PC-9 (cell line): ENCODE measurements around the gene IMP3. TPM values are rescaled to one million over a fixed set of nuclear protein-coding genes. Genes with fewer than 3 reads are reported as not detected.
"Not testable (repeated sequence)": the region's sequence is repeated elsewhere in the genome, so short reads cannot be mapped to it uniquely, and the experiment has no call there.

Experiments used
- BruUV-seq: library from RNA; stranded (reverse); fragments of 400-500 nt; replicated peaks from 2 replicates; lab custom pipeline; 2021; lab: Mats Ljungman, UMichigan
- CTCF ChIA-PET: fragments of 300-600 bp; sonication (Branson Sonifier 250); formaldehyde crosslinking; loops from one replicate; lab custom pipeline; 2022; ENCODE audit warnings: antibody characterized with exemption; lab: Charles Lee
- POLR2A ChIA-PET: fragments of 300-600 bp; sonication (Branson Sonifier 250); formaldehyde crosslinking; loops from one replicate; lab custom pipeline; 2022; ENCODE audit warnings: antibody characterized with exemption; ENCODE audit not compliant: unreplicated experiment; lab: Charles Lee
- DNase-seq, 2 experiments: peaks; one replicate each; pipeline versions ENCODE4 v3.0.0 to v3.0.0-alpha.2; 2015 to 2022; ENCODE audit warnings: mixed read lengths in 1 of 2
- H2AFZ ChIP-seq: fragments of 200-600 bp; sonication (generic); 2 replicates; pipeline ENCODE4 v1.8.1; 2017; ENCODE audit warnings: antibody characterized with exemption
- H3F3A ChIP-seq: fragments of 200-600 bp; sonication (generic); 2 replicates; pipeline ENCODE4 v1.8.1; 2017; ENCODE audit warnings: antibody characterized with exemption, mild to moderate bottlenecking, low read depth; ENCODE audit not compliant: insufficient read depth
- H3K27ac ChIP-seq: fragments of 200-600 bp; sonication (generic); 2 replicates; pipeline ENCODE4 v1.6.1; 2016; ENCODE audit warnings: mixed run types
- H3K27me3 ChIP-seq: fragments of 200-600 bp; sonication (generic); 2 replicates; pipeline ENCODE4 v1.6.1; 2016; ENCODE audit warnings: low read depth, mixed run types; ENCODE audit not compliant: insufficient read depth
- H3K36me3 ChIP-seq: fragments of 200-600 bp; sonication (generic); 2 replicates; pipeline ENCODE4 v1.6.1; 2016; ENCODE audit warnings: low read depth, mixed run types
- H3K4me1 ChIP-seq: fragments of 200-600 bp; sonication (generic); replicated peaks from 2 replicates; pipeline ENCODE4 v1.6.1; 2016; ENCODE audit warnings: mixed run types; ENCODE audit not compliant: insufficient read depth
- H3K4me2 ChIP-seq: fragments of 200-600 bp; sonication (generic); 2 replicates; pipeline ENCODE4 v1.6.1; 2017; ENCODE audit warnings: mixed run types
- H3K4me3 ChIP-seq: fragments of 200-600 bp; sonication (generic); 2 replicates; pipeline ENCODE4 v1.6.1; 2016; ENCODE audit warnings: mixed run types
- H3K79me2 ChIP-seq: fragments of 200-600 bp; sonication (generic); 2 replicates; pipeline ENCODE4 v1.6.1; 2017; ENCODE audit warnings: low read depth, mixed run types
- H3K9me2 ChIP-seq: fragments of 200-600 bp; sonication (generic); 2 replicates; pipeline ENCODE4 v1.8.1; 2017; ENCODE audit warnings: mild to moderate bottlenecking; ENCODE audit not compliant: insufficient read depth
- H3K9me3 ChIP-seq: fragments of 200-600 bp; sonication (generic); 2 replicates; pipeline ENCODE4 v1.8.1; 2016; ENCODE audit warnings: low read depth; ENCODE audit not compliant: insufficient read depth
- H4K20me1 ChIP-seq: fragments of 200-600 bp; sonication (generic); 2 replicates; pipeline ENCODE4 v1.8.1; 2017; ENCODE audit not compliant: insufficient read depth
- CTCF ChIP-seq: fragments of 200-600 bp; sonication (generic); conservative IDR thresholded peaks from 2 replicates; pipeline ENCODE4 v1.6.1; 2017; ENCODE audit warnings: mixed run types, antibody characterized with exemption, mild to moderate bottlenecking, moderate library complexity
- EZH2 ChIP-seq: fragments of 200-600 bp; sonication (generic); IDR thresholded peaks from 2 replicates; pipeline ENCODE4 v1.8.0; 2017; ENCODE audit warnings: antibody characterized with exemption, low read depth
- intact Hi-C: fragments of 100-400 bp; cut with micrococcal nuclease; formaldehyde crosslinking; loops from one replicate; pipeline ENCODE4 v1.10.0; 2022; ENCODE audit not compliant: unreplicated experiment
- total RNA-seq: library from RNA; stranded (reverse); gene quantifications from 2 replicates; pipeline ENCODE4 v1.2.3, GENCODE V29; 2021

Gene IMP3
- total RNA-seq, 1 experiment from 2014 or later: 53.0 TPM

DNA sequence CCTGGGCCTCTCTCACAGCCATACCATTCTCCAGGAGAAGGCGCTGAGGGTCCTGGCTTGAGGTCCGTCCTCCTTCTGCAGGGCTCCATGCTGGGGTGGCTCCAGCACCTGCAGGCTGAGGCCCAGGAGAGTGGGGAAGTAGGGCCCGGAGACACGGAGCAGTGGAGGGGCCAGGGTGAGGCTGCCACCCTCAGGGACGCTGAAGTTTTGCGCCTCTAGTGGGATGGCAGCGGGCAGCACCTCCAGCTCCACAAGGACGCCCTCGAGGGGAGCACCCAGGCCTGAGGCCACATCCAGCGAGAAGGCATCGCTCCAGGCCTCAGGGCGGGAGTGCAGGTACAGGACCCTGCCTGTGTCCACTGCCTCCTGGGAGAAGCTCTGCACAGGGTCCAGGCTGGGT lies 45.2 kb upstream of the IMP3 start:
- TF ChIP-seq EZH2: no peak
- no peak for TF ChIP-seq CTCF
- Histone ChIP-seq H3K9me2 (no peaks in the 10 kb centered on the region), H3K4me2 (no peak overlapping the region), H3K79me2 (no peaks in the 10 kb centered on the region), H3K27me3 (no peaks in the 10 kb centered on the region), H4K20me1 (no peaks in the 10 kb centered on the region), H3K9me3 (no peaks in the 10 kb centered on the region), H3K27ac (no peak overlapping the region), H2AFZ (no peak overlapping the region), H3K36me3 (no peaks in the 10 kb centered on the region), H3F3A (peaks cover 5% of the 10 kb centered on the region), H3K4me1 (no peaks in the 10 kb centered on the region), H3K4me3 (no peak overlapping the region)
- CTCF ChIA-PET: interaction anchor here (1.7 kb wide), 1 partner anchor 117 kb away, joined by 14 read pairs; no protein-coding TSS in a partner anchor
- DNase-seq: no peak
- BruUV-seq: no TSS peak
- POLR2A ChIA-PET: no interaction called here
- intact Hi-C loops: no loop called here

- H3K79me2 ChIP-seq: no peaks in the 10 kb centered on the region
- CTCF ChIA-PET: interaction anchor here (0.6 to 1.1 kb wide), 3 partner anchors 39 to 260 kb away, joined by 3 to 7 read pairs (median 6); a partner anchor contains a TSS
- H3F3A ChIP-seq: peaks cover 5% of the 10 kb centered on the region
- POLR2A ChIA-PET: interaction anchor here (0.9 kb wide), 1 partner anchor 50 kb away, joined by 3 read pairs; no protein-coding TSS in a partner anchor
- no peak for TF ChIP-seq EZH2
- TF ChIP-seq CTCF: no peak
- no peak overlapping the region for H3K4me3 ChIP-seq
- no peak overlapping the region for H2AFZ ChIP-seq
- no peaks in the 10 kb centered on the region for H3K9me3 ChIP-seq
- intact Hi-C loops: loop anchor here (1.0 to 5.0 kb wide), 2 partner anchors 118 to 177 kb away; no protein-coding TSS in a partner anchor
- no peaks in the 10 kb centered on the region for H3K4me1 ChIP-seq
- no peak overlapping the region for H3K27ac ChIP-seq
- H4K20me1 ChIP-seq: no peaks in the 10 kb centered on the region
- H3K27me3 ChIP-seq: no peaks in the 10 kb centered on the region
- H3K36me3 ChIP-seq: no peaks in the 10 kb centered on the region
- H3K9me2 ChIP-seq: no peaks in the 10 kb centered on the region
- no peak overlapping the region for H3K4me2 ChIP-seq
- no peak for DNase-seq
- BruUV-seq: no TSS peak
These were observed 44.6 kb upstream of the IMP3 start for GRCh38 chr15:75684648-75685047.

GRCh38 chr15:75683646-75684312 lies 43.8 kb upstream of the IMP3 start:
- not testable (repeated sequence) for H3K4me2 ChIP-seq, H3K4me3 ChIP-seq, H3K27me3 ChIP-seq, H3F3A ChIP-seq, H3K36me3 ChIP-seq, H3K79me2 ChIP-seq, H3K9me3 ChIP-seq, H3K4me1 ChIP-seq, BruUV-seq, H3K27ac ChIP-seq, H3K9me2 ChIP-seq, H2AFZ ChIP-seq, H4K20me1 ChIP-seq
- POLR2A ChIA-PET: interaction anchor here (0.9 kb wide), 1 partner anchor 49 kb away, joined by 3 read pairs; no protein-coding TSS in a partner anchor
- CTCF ChIA-PET: interaction anchor here (0.6 to 1.1 kb wide), 6 partner anchors 8 to 261 kb away, joined by 3 to 8 read pairs (median 6); a partner anchor contains a TSS
- TF ChIP-seq CTCF: peak; percentile 89
- intact Hi-C loops: loop anchor here (1.0 to 5.0 kb wide), 5 partner anchors 43 to 315 kb away; partner anchors contain the start of genes IMP3, MAN2C1 and SNUPN
- DNase-seq: peak in 1 of 2 experiments; percentile 67
